Measurements from ENCODE around the gene CHRND. TPM values are rescaled to one million over a fixed set of nuclear protein-coding genes. Genes with fewer than 3 reads are reported as not detected.

Gene CHRND
- total and polyA plus RNA-seq, 2 of the 4 experiments (the other 2 are of a cell fraction) = not detected

DNA sequence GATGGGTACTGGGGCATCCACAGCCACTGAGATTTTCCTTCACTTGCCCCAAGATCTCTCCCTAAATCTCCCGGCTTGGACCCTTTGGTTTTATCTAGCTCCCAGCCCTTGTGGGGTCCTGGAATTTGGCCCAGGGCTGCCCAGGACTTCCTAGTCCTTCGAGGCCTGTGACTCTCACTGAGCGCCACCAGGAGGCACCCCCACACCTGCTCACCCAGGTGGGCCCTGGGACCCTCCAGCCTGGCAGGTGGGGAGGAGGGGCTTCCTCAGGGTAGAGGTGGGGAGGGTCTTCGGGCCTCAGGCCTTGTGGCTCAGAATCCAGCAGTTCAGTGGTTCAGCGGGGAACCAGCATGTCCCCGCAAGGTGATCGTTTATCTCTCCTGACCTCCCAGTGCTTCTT lies 17.7 kb upstream of the CHRND start:
- Histone ChIP-seq H3K4me3 (ENCODE audit: insufficient read depth, low read depth, low read length) (no peak overlapping the region), H2BK120ac (ENCODE audit: low read depth, low read length) (no peak overlapping the region), H3K9ac (ENCODE audit: low read depth, low read length) (no peak overlapping the region), H3K27ac (ENCODE audit: insufficient read depth, low read length) (no peak overlapping the region), H2BK20ac (ENCODE audit: low read depth, low read length) (no peak overlapping the region), H2AFZ (replicated peaks; ENCODE audit: low read length, poor library complexity) (no peak overlapping the region), H3K18ac (ENCODE audit: low read depth, low read length) (no peak overlapping the region), H2AK9ac (replicated peaks; ENCODE audit: low read depth, low read length, poor library complexity) (no peak overlapping the region), H2BK5ac (ENCODE audit: low read depth, low read length, poor library complexity, severe bottlenecking) (no peak overlapping the region), H3K4me2 (ENCODE audit: low read depth, low read length) (no peak overlapping the region), H4K20me1 (ENCODE audit: insufficient read depth, low read length) (no peaks in the 10 kb centered on the region), H3K27me3 (ENCODE audit: control insufficient read depth, insufficient read depth, low read length) (peaks cover 52% of the 10 kb centered on the region), H3K79me1 (ENCODE audit: low read depth in 1 of 2, low read length in 2 of 2) (no peaks in the 10 kb centered on the region), H3K23ac (ENCODE audit: low read depth, low read length) (no peak overlapping the region), H2BK15ac (ENCODE audit: low read depth, low read length) (no peak overlapping the region), H3K4me1 (ENCODE audit: control insufficient read depth, insufficient read depth, low read length) (no peaks in the 10 kb centered on the region), H3K14ac (replicated peaks; ENCODE audit: low read depth, low read length) (no peak overlapping the region), H4K5ac (ENCODE audit: low read depth, low read length) (no peak overlapping the region), H4K8ac (ENCODE audit: low read depth in 2 of 2, low read length in 2 of 2) (no peak overlapping the region), H3K36me3 (ENCODE audit: control insufficient read depth, insufficient read depth, low read length) (no peaks in the 10 kb centered on the region), H2AK5ac (ENCODE audit: low read depth, low read length) (no peak overlapping the region), H3K9me1 (ENCODE audit: insufficient read depth, low read length) (no peaks in the 10 kb centered on the region), H3K4ac (ENCODE audit: low read depth, low read length) (no peak overlapping the region), H3K9me3 (ENCODE audit: control insufficient read depth, insufficient read depth, low read length) (no peaks in the 10 kb centered on the region), H3K56ac (ENCODE audit: extremely low read depth, insufficient read depth, low read length) (no peak overlapping the region; the same call in 1 of the 2 replicates), H4K91ac (ENCODE audit: insufficient read depth, low read depth, low read length) (no peak overlapping the region)
- DNase-seq = no peak
- WGBS, 2 experiments (ENCODE audit: extremely low coverage in 2 of 2, insufficient read length in 1 of 2) = 68% methylated on average over 3 of the region's 7 CpGs; no CpG with 5 or more reads in 1 of the 2 experiments
- dilution Hi-C loops (cut with HindIII; ENCODE audit: low sequenced_read_pairs, unreplicated experiment) = no loop called here
- TF ChIP-seq RCOR1 (IDR thresholded peaks at IDR 0.05; ENCODE audit: insufficient replicate concordance, low read length) = no peak
- no peak for TF ChIP-seq MAFK (IDR thresholded peaks at IDR 0.05; ENCODE audit: low read depth, low read length)
- no peak for TF ChIP-seq FOS (IDR thresholded peaks at IDR 0.05; ENCODE audit: low read depth, low read length)
- TF ChIP-seq MAZ (IDR thresholded peaks at IDR 0.05; ENCODE audit: borderline replicate concordance, low read depth, low read length) = no peak
- no peak for TF ChIP-seq NFE2L2 (IDR thresholded peaks at IDR 0.05; ENCODE audit: low read depth, low read length)
- no peak for TF ChIP-seq RAD21 (IDR thresholded peaks at IDR 0.05; ENCODE audit: low read length)
- TF ChIP-seq MXI1 (IDR thresholded peaks at IDR 0.05; ENCODE audit: borderline replicate concordance, low read depth, low read length) = no peak
- TF ChIP-seq USF2 (IDR thresholded peaks at IDR 0.05; ENCODE audit: low read depth, low read length) = no peak
- TF ChIP-seq POLR2A (IDR thresholded peaks at IDR 0.05; ENCODE audit: low read depth, low read length) = no peak
- no peak for TF ChIP-seq BHLHE40 (IDR thresholded peaks at IDR 0.05; ENCODE audit: low read depth, low read length)
- no peak for TF ChIP-seq RFX5 (IDR thresholded peaks at IDR 0.05; ENCODE audit: low read depth, low read length)
- TF ChIP-seq, protein P1, sequence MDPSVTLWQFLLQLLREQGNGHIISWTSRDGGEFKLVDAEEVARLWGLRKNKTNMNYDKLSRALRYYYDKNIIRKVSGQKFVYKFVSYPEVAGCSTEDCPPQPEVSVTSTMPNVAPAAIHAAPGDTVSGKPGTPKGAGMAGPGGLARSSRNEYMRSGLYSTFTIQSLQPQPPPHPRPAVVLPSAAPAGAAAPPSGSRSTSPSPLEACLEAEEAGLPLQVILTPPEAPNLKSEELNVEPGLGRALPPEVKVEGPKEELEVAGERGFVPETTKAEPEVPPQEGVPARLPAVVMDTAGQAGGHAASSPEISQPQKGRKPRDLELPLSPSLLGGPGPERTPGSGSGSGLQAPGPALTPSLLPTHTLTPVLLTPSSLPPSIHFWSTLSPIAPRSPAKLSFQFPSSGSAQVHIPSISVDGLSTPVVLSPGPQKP (IDR thresholded peaks at IDR 0.05; ENCODE audit: borderline replicate concordance, low read depth, low read length) = no peak
- no peak for TF ChIP-seq SMC3 (IDR thresholded peaks at IDR 0.05; ENCODE audit: low read depth, low read length)
- TF ChIP-seq CHD1 (IDR thresholded peaks at IDR 0.05; ENCODE audit: low read depth, low read length) = no peak
- BruUV-seq (replicated peaks) = no TSS peak
- intact Hi-C loops (cut with micrococcal nuclease) = loop anchor here (10.0 kb wide), 1 partner anchor 603 kb away; no protein-coding TSS in a partner anchor
- ChIA-PET POLR2A (ENCODE audit: unreplicated experiment) (no interaction called here), CTCF (no interaction called here)
- in situ Hi-C loops (cut with MboI; ENCODE audit: low sequenced_read_pairs) = no loop called here
- ATAC-seq (ENCODE audit: low read depth) = no peak
